ENCODE data around the gene IL20RA.

DNA sequence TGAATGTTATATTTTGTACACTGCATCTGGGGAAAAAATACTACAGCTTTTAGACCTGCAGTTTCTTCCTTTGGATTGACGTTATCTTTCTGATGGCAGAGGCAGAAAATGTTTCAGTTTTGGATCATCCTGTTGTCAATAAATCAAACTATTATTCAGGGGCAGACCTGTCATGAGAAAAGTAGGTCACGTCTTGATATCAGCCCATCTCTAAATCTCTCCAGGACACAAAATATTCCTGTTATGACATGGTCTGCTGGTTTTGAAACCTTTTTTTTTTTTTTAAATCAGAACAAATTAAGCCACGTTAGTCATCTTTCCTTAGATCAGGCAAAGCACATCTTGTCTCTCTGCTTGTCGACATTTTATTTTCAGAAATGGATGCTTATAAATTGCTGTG is 24.0 kb downstream of the IL20RA start:
- TF ChIP-seq, protein P1, sequence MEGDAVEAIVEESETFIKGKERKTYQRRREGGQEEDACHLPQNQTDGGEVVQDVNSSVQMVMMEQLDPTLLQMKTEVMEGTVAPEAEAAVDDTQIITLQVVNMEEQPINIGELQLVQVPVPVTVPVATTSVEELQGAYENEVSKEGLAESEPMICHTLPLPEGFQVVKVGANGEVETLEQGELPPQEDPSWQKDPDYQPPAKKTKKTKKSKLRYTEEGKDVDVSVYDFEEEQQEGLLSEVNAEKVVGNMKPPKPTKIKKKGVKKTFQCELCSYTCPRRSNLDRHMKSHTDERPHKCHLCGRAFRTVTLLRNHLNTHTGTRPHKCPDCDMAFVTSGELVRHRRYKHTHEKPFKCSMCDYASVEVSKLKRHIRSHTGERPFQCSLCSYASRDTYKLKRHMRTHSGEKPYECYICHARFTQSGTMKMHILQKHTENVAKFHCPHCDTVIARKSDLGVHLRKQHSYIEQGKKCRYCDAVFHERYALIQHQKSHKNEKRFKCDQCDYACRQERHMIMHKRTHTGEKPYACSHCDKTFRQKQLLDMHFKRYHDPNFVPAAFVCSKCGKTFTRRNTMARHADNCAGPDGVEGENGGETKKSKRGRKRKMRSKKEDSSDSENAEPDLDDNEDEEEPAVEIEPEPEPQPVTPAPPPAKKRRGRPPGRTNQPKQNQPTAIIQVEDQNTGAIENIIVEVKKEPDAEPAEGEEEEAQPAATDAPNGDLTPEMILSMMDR (IDR thresholded peaks at IDR 0.05) = no peak
- TF ChIP-seq POLR2A (IDR thresholded peaks at IDR 0.05) (no peak), EP300 (IDR thresholded peaks at IDR 0.05) (no peak)

Data from ovary (tissue), 3 donors.